GM13977 (cell line): ENCODE results near the gene DNAJC10.

Source experiments
- DNase-seq: peaks from one replicate; pipeline ENCODE4 v3.0.0; 2012; ENCODE audit warnings: low spot score
- CTCF ChIP-seq: IDR thresholded peaks from 2 replicates; pipeline ENCODE4 v1.5.1; 2012; ENCODE audit warnings: mild to moderate bottlenecking, control low read depth; ENCODE audit not compliant: insufficient read depth; ENCODE audit errors: extremely low read depth, missing control alignments
- in situ Hi-C: fragments of 300-500 bp; cut with MboI; formaldehyde crosslinking; loops from one replicate; pipeline ENCODE4 v1.12.0; 2022; ENCODE audit warnings: low sequenced_read_pairs, low pct_unique_long_range_greater_than_20kb, mixed read lengths, inconsistent platforms; ENCODE audit not compliant: unreplicated experiment

DNAJC10 gene

GRCh38 chr2:182819412-182819811 is 103.4 kb downstream of the DNAJC10 start:
- in situ Hi-C loops, result no loop called here
- DNase-seq, result no peak
- no peak for TF ChIP-seq CTCF

GRCh38 chr2:182821182-182821581 is 105.1 kb downstream of the DNAJC10 start:
- no peak for DNase-seq
- no peak for TF ChIP-seq CTCF
- in situ Hi-C loops, result no loop called here

GRCh38 chr2:182822733-182823132 is 106.7 kb downstream of the DNAJC10 start:
- in situ Hi-C loops, result no loop called here
- DNase-seq, result no peak
- no peak for TF ChIP-seq CTCF

GRCh38 chr2:182824056-182824766 is 108.2 kb downstream of the DNAJC10 start:
- no peak for TF ChIP-seq CTCF
- no peak for DNase-seq
- in situ Hi-C loops, result no loop called here

- TF ChIP-seq CTCF, result no peak
- in situ Hi-C loops, result no loop called here
- DNase-seq, result no peak
These were observed 108.7 kb downstream of the DNAJC10 start for GRCh38 chr2:182824767-182825158.

GRCh38 chr2:182826064-182826463 is 110.0 kb downstream of the DNAJC10 start:
- TF ChIP-seq CTCF, result no peak
- no peak for DNase-seq
- in situ Hi-C loops, result no loop called here
